Gastrocnemius medialis (tissue), 4 donors: ENCODE results near the gene RXRB. TPM values are rescaled to one million over a fixed set of nuclear protein-coding genes. Genes with fewer than 3 reads are reported as not detected.

Experiments used
- ATAC-seq, 2 donors: fragments of 150-250 bp; one replicate each; pipeline ENCODE4 v1.9.1; 2016
- DNase-seq, 2 donors: peaks; one replicate each; pipeline ENCODE4 v3.0.0-alpha.2; 2019
- H3K27ac ChIP-seq, 4 donors: fragments of 200-600 bp; sonication (generic); 1 replicate in 1 of 4; 2 replicates in 3 of 4; pipeline ENCODE4 v1.5.1; 2016 to 2018; ENCODE audit warnings: mild to moderate bottlenecking in 2 of 4, moderate library complexity in 1 of 4
- H3K27me3 ChIP-seq, 3 donors: fragments of 200-600 bp; sonication (generic) in 2 of 3; 1 replicate in 1 of 3; 2 replicates in 2 of 3; pipeline versions ENCODE4 v1.5.1 to v1.6.0; 2016 to 2019; ENCODE audit warnings: mild to moderate bottlenecking in 1 of 3, moderate library complexity in 1 of 3
- H3K36me3 ChIP-seq, 2 donors: fragments of 200-600 bp; sonication (generic) in 1 of 2; one replicate each; pipeline ENCODE4 v1.5.1; 2017 to 2018
- H3K4me1 ChIP-seq, 2 donors: fragments of 200-600 bp; sonication (generic) in 1 of 2; one replicate each; pipeline ENCODE4 v1.5.1; 2016 to 2017; ENCODE audit warnings: mild to moderate bottlenecking in 2 of 2
- H3K4me3 ChIP-seq, 4 donors: fragments of 200-600 bp; sonication (generic) in 3 of 4; 1 replicate in 1 of 4; 2 replicates in 3 of 4; pipeline ENCODE4 v1.5.1; 2016 to 2019; ENCODE audit warnings: mild to moderate bottlenecking in 2 of 4
- H3K9me3 ChIP-seq, 3 donors: fragments of 200-600 bp; sonication (generic) in 2 of 3; 1 replicate in 1 of 3; 2 replicates in 2 of 3; pipeline ENCODE4 v1.5.1; 2016 to 2019
- POLR2A ChIP-seq, 2 donors: fragments of 450-650 bp; IDR thresholded peaks; one replicate each; pipeline ENCODE4 v1.6.1; 2017; ENCODE audit warnings: antibody characterized with exemption in 2 of 2, mild to moderate bottlenecking in 2 of 2, moderate library complexity in 2 of 2
- in situ Hi-C, 4 donors: fragments of 200-750 bp; cut with MboI; loops; one replicate each; pipeline versions ENCODE4 v1.15.0 to v1.8.0; 2017; ENCODE audit warnings: low sequenced_read_pairs in 4 of 4
- intact Hi-C: fragments of 100-400 bp; cut with DNase I; formaldehyde crosslinking; loops from one replicate; pipeline ENCODE4 v1.15.1; 2023; ENCODE audit warnings: low total_unique reads
- total RNA-seq, 4 donors: library from RNA; depleted of rRNA; stranded (reverse); fragments of >200 nt; gene quantifications; one replicate each; pipeline versions ENCODE4 v1.1.0 to v1.2.3, GENCODE V29; 2016
- TF ChIP-seq, protein P1 (sequence below), 5 experiments: fragments of 450-650 bp in 3 of 5; fragments of 200-600 bp in 2 of 5; sonication (generic) in 2 of 5; IDR thresholded peaks in 4 of 5; conservative IDR thresholded peaks in 1 of 5; 1 replicate in 4 of 5; 2 replicates in 1 of 5; pipeline ENCODE4 v1.5.1; 2016 to 2019; ENCODE audit warnings: antibody characterized with exemption in 5 of 5, mild to moderate bottlenecking in 3 of 5, moderate library complexity in 3 of 5

The RXRB gene
- total RNA-seq, 4 donors from 2014 or later: 20.8 to 38.4 (median 24.6) TPM

DNA sequence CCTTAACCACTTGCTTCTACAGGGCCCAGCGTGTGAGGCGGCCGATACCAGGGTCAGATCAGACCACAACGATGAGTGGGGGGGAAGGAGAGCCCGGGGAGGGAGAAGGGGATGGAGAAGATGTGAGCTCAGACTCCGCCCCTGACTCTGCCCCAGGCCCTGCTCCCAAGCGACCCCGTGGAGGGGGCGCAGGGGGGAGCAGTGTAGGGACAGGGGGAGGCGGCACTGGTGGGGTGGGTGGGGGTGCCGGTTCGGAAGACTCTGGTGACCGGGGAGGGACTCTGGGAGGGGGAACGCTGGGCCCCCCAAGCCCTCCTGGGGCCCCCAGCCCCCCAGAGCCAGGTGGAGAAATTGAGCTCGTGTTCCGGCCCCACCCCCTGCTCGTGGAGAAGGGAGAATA is 10.7 kb upstream of the RXRB start:
- in situ Hi-C loops: no loop called here
- Histone ChIP-seq H3K27ac (no peak overlapping the region), H3K4me3 (no peak overlapping the region), H3K36me3 (peaks cover 0 to 16% of the 10 kb centered on the region in 2 donors), H3K9me3 (no peaks in the 10 kb centered on the region), H3K4me1 (peaks cover 20 to 29% of the 10 kb centered on the region in 2 donors), H3K27me3 (peaks cover 0 to 2% (median 0%) of the 10 kb centered on the region in 3 donors)
- DNase-seq (no peak), ATAC-seq (no peak)
- no peak for TF ChIP-seq POLR2A (IDR thresholded peaks at IDR 0.05)
- TF ChIP-seq, protein P1, sequence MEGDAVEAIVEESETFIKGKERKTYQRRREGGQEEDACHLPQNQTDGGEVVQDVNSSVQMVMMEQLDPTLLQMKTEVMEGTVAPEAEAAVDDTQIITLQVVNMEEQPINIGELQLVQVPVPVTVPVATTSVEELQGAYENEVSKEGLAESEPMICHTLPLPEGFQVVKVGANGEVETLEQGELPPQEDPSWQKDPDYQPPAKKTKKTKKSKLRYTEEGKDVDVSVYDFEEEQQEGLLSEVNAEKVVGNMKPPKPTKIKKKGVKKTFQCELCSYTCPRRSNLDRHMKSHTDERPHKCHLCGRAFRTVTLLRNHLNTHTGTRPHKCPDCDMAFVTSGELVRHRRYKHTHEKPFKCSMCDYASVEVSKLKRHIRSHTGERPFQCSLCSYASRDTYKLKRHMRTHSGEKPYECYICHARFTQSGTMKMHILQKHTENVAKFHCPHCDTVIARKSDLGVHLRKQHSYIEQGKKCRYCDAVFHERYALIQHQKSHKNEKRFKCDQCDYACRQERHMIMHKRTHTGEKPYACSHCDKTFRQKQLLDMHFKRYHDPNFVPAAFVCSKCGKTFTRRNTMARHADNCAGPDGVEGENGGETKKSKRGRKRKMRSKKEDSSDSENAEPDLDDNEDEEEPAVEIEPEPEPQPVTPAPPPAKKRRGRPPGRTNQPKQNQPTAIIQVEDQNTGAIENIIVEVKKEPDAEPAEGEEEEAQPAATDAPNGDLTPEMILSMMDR (IDR thresholded peaks at IDR 0.05 in 4 of 5, conservative IDR thresholded peaks at IDR 0.05 in 1 of 5): no peak
- intact Hi-C loops: no loop called here

DNA sequence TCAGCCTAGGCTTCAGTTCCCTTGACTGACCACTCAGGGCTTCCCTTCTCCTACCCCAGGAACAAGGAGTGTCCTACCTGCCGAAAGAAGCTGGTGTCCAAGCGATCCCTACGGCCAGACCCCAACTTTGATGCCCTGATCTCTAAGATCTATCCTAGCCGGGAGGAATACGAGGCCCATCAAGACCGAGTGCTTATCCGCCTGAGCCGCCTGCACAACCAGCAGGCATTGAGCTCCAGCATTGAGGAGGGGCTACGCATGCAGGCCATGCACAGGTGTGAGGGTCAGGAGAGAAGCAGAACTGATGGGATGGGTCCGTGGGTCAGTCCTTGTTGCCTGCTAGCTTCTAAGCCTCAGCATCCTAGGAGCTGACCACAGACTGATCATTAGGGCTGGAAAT is 9.4 kb upstream of the RXRB start:
- intact Hi-C loops (loop anchor here (2.0 kb wide), 2 partner anchors 39 to 63 kb away; partner anchors contain the start of gene RPS18), in situ Hi-C loops (no loop called here)
- Histone ChIP-seq H3K36me3 (peaks cover 0 to 16% of the 10 kb centered on the region in 2 donors), H3K4me3 (no peak overlapping the region), H3K9me3 (no peaks in the 10 kb centered on the region), H3K27ac (no peak overlapping the region), H3K27me3 (peaks cover 0 to 2% (median 0%) of the 10 kb centered on the region in 3 donors), H3K4me1 (peaks cover 24 to 34% of the 10 kb centered on the region in 2 donors)
- no peak for DNase-seq
- TF ChIP-seq POLR2A (IDR thresholded peaks at IDR 0.05): no peak
- no peak for ATAC-seq

DNA sequence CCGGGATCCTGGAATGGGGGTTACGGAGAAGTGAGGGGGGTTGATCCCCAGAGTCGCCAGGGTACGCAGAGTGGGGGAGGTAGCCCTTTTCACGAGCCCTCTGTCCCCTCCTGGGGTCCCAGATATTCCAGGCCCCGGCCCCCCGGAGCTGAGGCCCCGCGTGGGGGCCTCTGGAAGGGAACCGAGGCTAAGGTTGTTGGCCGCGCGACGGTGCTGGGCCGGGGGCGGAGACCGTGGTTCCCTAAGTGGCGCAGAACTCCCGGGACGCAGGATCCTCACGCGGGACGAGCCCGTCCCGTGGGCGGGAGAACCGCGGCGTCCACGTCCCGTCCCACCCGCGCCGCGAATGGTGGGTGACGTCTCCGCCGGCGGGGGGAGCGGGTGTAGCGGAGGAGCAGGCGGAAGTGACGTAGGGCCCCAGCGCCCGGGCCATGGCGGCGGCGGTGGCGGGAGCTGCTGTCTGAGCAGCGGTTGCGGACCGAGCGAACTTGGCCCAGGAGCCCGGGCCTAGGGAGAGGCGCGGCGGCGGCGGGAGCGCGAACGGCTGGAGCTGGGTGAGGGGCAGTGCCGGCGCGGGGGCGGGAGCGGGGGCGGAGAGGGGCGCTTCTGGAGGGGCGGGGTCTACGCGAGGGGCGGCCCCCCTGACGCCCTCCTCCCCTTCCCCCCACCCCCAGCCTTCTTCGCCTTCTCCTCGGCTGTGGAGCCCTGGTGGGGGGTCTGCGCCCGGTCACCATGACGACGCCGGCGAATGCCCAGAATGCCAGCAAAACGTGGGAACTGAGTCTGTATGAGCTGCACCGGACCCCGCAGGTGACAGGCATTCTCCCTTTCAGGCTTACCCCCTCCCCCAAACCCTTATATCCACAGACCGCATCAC is 7.9 kb upstream of the RXRB start, which contains the start of gene RING1:
Gene RING1, plus strand, starts transcription at position 410 of the 877 bp plus-strand sequence. Its CDS starts 323 bp downstream, at position 733.
- peak; percentile 97 to 99 for TF ChIP-seq POLR2A (IDR thresholded peaks at IDR 0.05)
- TF ChIP-seq, protein P1 (IDR thresholded peaks at IDR 0.05 in 4 of 5, conservative IDR thresholded peaks at IDR 0.05 in 1 of 5): no peak
- in situ Hi-C loops (no loop called here), intact Hi-C loops (loop anchor here (1.0 to 2.0 kb wide), 3 partner anchors 8 to 64 kb away; partner anchors contain the start of genes RPS18, RXRB and SLC39A7)
- H3K9me3 ChIP-seq: no peaks in the 10 kb centered on the region
- H3K4me3 ChIP-seq: peak within 1 kb of the TSS; percentile 79 to 92 (median 90)
- peak; percentile 75 to 80 for DNase-seq
- H3K4me1 ChIP-seq: peaks cover 25 to 37% of the 10 kb centered on the region in 2 donors
- H3K27me3 ChIP-seq: no peaks in the 10 kb centered on the region
- ATAC-seq: peak; percentile 78 to 79
- peaks cover 0 to 23% of the 10 kb centered on the region in 2 donors for H3K36me3 ChIP-seq
- peak within 1 kb of the TSS; percentile 93 to 99 (median 96) for H3K27ac ChIP-seq

DNA sequence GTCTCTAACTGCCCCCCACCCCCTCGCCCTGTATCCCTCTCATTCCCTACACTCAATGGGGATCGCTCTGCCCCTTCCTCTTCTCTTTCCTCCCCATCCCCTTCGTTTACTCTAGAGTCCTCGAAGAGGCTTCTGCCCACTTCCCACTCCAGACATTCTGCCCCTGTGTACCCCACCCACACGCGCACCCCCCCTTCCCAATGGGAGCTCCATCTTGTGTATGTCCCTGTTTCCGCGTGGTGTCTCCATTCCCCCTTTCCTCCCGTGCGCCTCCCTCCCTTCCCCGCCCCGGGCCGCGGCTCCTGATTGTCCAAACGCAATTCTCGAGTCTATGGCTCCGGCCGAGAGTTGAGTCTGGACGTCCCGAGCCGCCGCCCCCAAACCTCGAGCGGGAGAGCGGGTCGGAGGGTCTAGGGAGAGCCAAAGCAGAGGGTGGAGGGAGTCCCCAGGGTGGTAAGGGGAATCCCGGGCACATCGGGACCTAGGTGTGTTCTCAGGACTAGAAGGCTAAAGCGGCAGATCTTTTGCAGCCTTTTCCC is 7.2 kb upstream of the RXRB start:
- peaks cover 18 to 34% of the 10 kb centered on the region in 2 donors for H3K4me1 ChIP-seq
- in situ Hi-C loops (no loop called here), intact Hi-C loops (loop anchor here (1.0 to 2.0 kb wide), 3 partner anchors 7 to 65 kb away; partner anchors contain the start of genes RPS18, RXRB and SLC39A7)

More for the DNA sequence above, 7.2 kb upstream of the RXRB start:
- Histone ChIP-seq H3K27me3 (no peaks in the 10 kb centered on the region), H3K9me3 (no peaks in the 10 kb centered on the region), H3K27ac (peak overlapping the region; percentile 93 to 99 (median 96)), H3K4me3 (peak overlapping the region; percentile 79 to 92 (median 90)), H3K36me3 (peaks cover 0 to 30% of the 10 kb centered on the region in 2 donors)
- DNase-seq: no peak
- peak; percentile 26 to 37 for ATAC-seq
- no peak for TF ChIP-seq POLR2A (IDR thresholded peaks at IDR 0.05)
- TF ChIP-seq, protein P1 (IDR thresholded peaks at IDR 0.05 in 4 of 5, conservative IDR thresholded peaks at IDR 0.05 in 1 of 5): no peak
